B cell (primary cell): ENCODE results near the gene CAPS. TPM values are rescaled to one million over a fixed set of nuclear protein-coding genes. Genes with fewer than 3 reads are reported as not detected.

Source experiments
- ATAC-seq: fragments of 200-7000 bp; cut with Tn5 transposase; one replicate; pipeline ENCODE4 v1.10.0; 2021; ENCODE audit warnings: low read depth, mild to moderate bottlenecking, moderate number of reproducible peaks, moderate library complexity
- CTCF ChIA-PET: fragments of 350-600 bp; sonication (Branson Sonifier 250); formaldehyde crosslinking; loops from one replicate; lab custom pipeline; 2021; ENCODE audit warnings: antibody characterized with exemption, inconsistent platforms; lab: Charles Lee
- POLR2A ChIA-PET: fragments of 350-600 bp; sonication (Branson Sonifier 250); formaldehyde crosslinking; loops from one replicate; lab custom pipeline; 2021; ENCODE audit warnings: antibody characterized with exemption; lab: Charles Lee
- DNase-seq: peaks from one replicate; pipeline ENCODE4 v3.0.0; 2013
- H2AFZ ChIP-seq: 2 replicates; pipeline ENCODE4 v1.6.1; 2012; ENCODE audit warnings: mild to moderate bottlenecking, low read depth, low read length; ENCODE audit not compliant: insufficient read depth, poor library complexity, severe bottlenecking
- H3K27ac ChIP-seq, 2 donors: 1 replicate in 1 of 2; 2 replicates in 1 of 2; pipeline ENCODE4 v1.5.1; 2012 to 2013; ENCODE audit warnings: low read length in 2 of 2, mild to moderate bottlenecking in 2 of 2, moderate library complexity in 1 of 2
- H3K27me3 ChIP-seq, 4 experiments: fragments of 200-600 bp in 1 of 4; sonication (generic) in 1 of 4; replicated peaks in 1 of 4; 1 replicate in 2 of 4; 2 replicates in 2 of 4; pipeline versions ENCODE4 v1.6.1 to v1.7.0; 2013 to 2016; ENCODE audit warnings: low read length in 3 of 4, mild to moderate bottlenecking in 2 of 4, mixed read lengths in 1 of 4, moderate library complexity in 1 of 4; ENCODE audit not compliant: insufficient read depth in 4 of 4, control insufficient read depth in 3 of 4; ENCODE audit errors: control extremely low read depth in 1 of 4
- H3K36me3 ChIP-seq, 2 experiments: replicated peaks in 1 of 2; 1 replicate in 1 of 2; 2 replicates in 1 of 2; pipeline versions ENCODE4 v1.6.1 to v1.7.1; 2013; ENCODE audit warnings: low read length in 1 of 2; ENCODE audit not compliant: insufficient read depth in 2 of 2, control insufficient read depth in 1 of 2; ENCODE audit errors: control extremely low read depth in 1 of 2, extremely low read depth in 1 of 2
- H3K4me1 ChIP-seq, 2 donors: fragments of 200-600 bp in 1 of 2; sonication (generic) in 1 of 2; 1 replicate in 1 of 2; 2 replicates in 1 of 2; pipeline versions ENCODE4 v1.5.1 to v1.6.1; 2013 to 2017; ENCODE audit warnings: low read length in 2 of 2; ENCODE audit not compliant: control insufficient read depth in 2 of 2, insufficient read depth in 2 of 2
- H3K4me2 ChIP-seq: replicated peaks from 2 replicates; pipeline ENCODE3; 2012; ENCODE audit warnings: mild to moderate bottlenecking, low read depth, low read length; ENCODE audit not compliant: poor library complexity, severe bottlenecking
- H3K4me3 ChIP-seq, 5 experiments: fragments of 200-600 bp in 1 of 5; sonication (generic) in 1 of 5; 1 replicate in 3 of 5; 2 replicates in 2 of 5; pipeline versions ENCODE4 v1.5.1 to v1.7.0; 2011 to 2016; ENCODE audit warnings: low read length in 4 of 5, mild to moderate bottlenecking in 4 of 5, low read depth in 2 of 5, control low read depth in 1 of 5, moderate library complexity in 1 of 5; ENCODE audit not compliant: insufficient read depth in 1 of 5; ENCODE audit errors: control extremely low read depth in 1 of 5, extremely low read depth in 1 of 5
- H3K79me2 ChIP-seq: fragments of 200-600 bp; sonication (generic); one replicate; pipeline ENCODE4 v1.6.0; 2016; ENCODE audit warnings: low read length; ENCODE audit not compliant: control insufficient read depth, insufficient read depth
- H3K9ac ChIP-seq: fragments of 200-600 bp; sonication (generic); 2 replicates; pipeline ENCODE4 v1.6.1; 2017; ENCODE audit warnings: mild to moderate bottlenecking, low read length, moderate library complexity
- H3K9me3 ChIP-seq, 3 donors: one replicate each; pipeline versions ENCODE4 v1.6.1 to v1.7.1; 2013; ENCODE audit warnings: low read length in 2 of 3; ENCODE audit not compliant: control insufficient read depth in 2 of 3, insufficient read depth in 1 of 3; ENCODE audit errors: control extremely low read depth in 1 of 3
- H4K20me1 ChIP-seq: 2 replicates; pipeline ENCODE4 v1.6.0; 2012; ENCODE audit warnings: mild to moderate bottlenecking, low read length; ENCODE audit not compliant: insufficient read depth, control insufficient read depth, poor library complexity, severe bottlenecking
- H3K27ac Mint-ChIP-seq: one replicate; pipeline ENCODE4 v1.8.0; 2021; ENCODE audit warnings: mixed read lengths
- H3K27me3 Mint-ChIP-seq: one replicate; pipeline ENCODE4 v1.8.0; 2021; ENCODE audit warnings: mixed read lengths
- H3K4me1 Mint-ChIP-seq: one replicate; pipeline ENCODE4 v1.8.0; 2021; ENCODE audit warnings: mixed read lengths
- H3K4me3 Mint-ChIP-seq: one replicate; pipeline ENCODE4 v1.8.0; 2021; ENCODE audit warnings: mixed read lengths
- H3K9me3 Mint-ChIP-seq: one replicate; pipeline ENCODE4 v1.8.0; 2022; ENCODE audit warnings: mixed read lengths; ENCODE audit not compliant: insufficient read depth
- CTCF ChIP-seq: fragments of 200-600 bp; IDR thresholded peaks from one replicate; pipeline ENCODE4 v1.8.0; 2022; ENCODE audit warnings: antibody characterized with exemption, mild to moderate bottlenecking
- EZH2 ChIP-seq: IDR thresholded peaks from 2 replicates; pipeline ENCODE4 v1.6.1; 2012; ENCODE audit warnings: borderline replicate concordance, low read depth, mild to moderate bottlenecking, moderate library complexity, low read length; ENCODE audit not compliant: insufficient read depth, poor library complexity, severe bottlenecking
- WGBS: methylation state at CpG from one replicate; pipeline ENCODE4 v1.1.5; 2013; ENCODE audit warnings: missing lambda C conversion rate; ENCODE audit not compliant: insufficient coverage; 5-methylcytosine and 5-hydroxymethylcytosine counted together
- intact Hi-C: fragments of 100-400 bp; cut with micrococcal nuclease; formaldehyde crosslinking; loops from one replicate; pipeline ENCODE4 v1.10.0; 2022
- polyA plus RNA-seq: library from polyadenylated mRNA; depleted of rRNA; stranded (reverse); fragments of >200 nt; gene quantifications from 2 replicates; pipeline ENCODE4 v1.2.3, GENCODE V29; 2012
- total RNA-seq, 2 donors: library from RNA; stranded (reverse); fragments of 120-200 nt in 1 of 2; gene quantifications; 1 replicate in 1 of 2; 2 replicates in 1 of 2; pipeline versions ENCODE4 v1.2.3 to v1.2.4, GENCODE V29; 2013 to 2022

Gene CAPS
- total and polyA plus RNA-seq, 2 donors (not counting 1 experiment from before 2014, with no cell fraction given) = 40.0 to 65.7 TPM

GRCh38 chr19:5904352-5905113, 9.5 kb upstream of the CAPS start, which contains the start of gene VMAC:
TSS of gene VMAC (plus strand) at chr19:5904872. CDS start at chr19:5904891, 19 bp downstream.
- H3K79me2 ChIP-seq = peaks cover 50% of the 10 kb centered on the region
- ChIA-PET CTCF (interaction anchor here (0.6 to 2.8 kb wide), 4 partner anchors 63 to 118 kb away, joined by 3 to 10 read pairs (median 4); partner anchors contain the start of gene NRTN), POLR2A (interaction anchor here (0.5 to 1.8 kb wide), 10 partner anchors 13 to 1180 kb away, joined by 3 to 9 read pairs (median 3); partner anchors contain the start of genes DUS3L, RANBP3, SAFB and SAFB2)
- ATAC-seq (peak; percentile 77), DNase-seq (peak; percentile 100)
- peaks cover 0 to 10% of the 10 kb centered on the region in 2 experiments for H3K36me3 ChIP-seq
- TF ChIP-seq CTCF (no peak), EZH2 (no peak)
- H3K9me3 Mint-ChIP-seq = no peaks in the 10 kb centered on the region
- peaks cover 11 to 25% of the 10 kb centered on the region in 2 donors for H3K4me1 ChIP-seq
- H3K4me2 ChIP-seq = peak within 1 kb of the TSS; percentile 99
- peak within 1 kb of the TSS; percentile 92 for H3K4me3 Mint-ChIP-seq
- WGBS = under 1% methylated on average over 61 of the region's 61 CpGs
- peak within 1 kb of the TSS; percentile 99 for H2AFZ ChIP-seq
- peaks cover 38% of the 10 kb centered on the region for H3K4me1 Mint-ChIP-seq
- no peaks in the 10 kb centered on the region for H3K27me3 ChIP-seq
- H3K27ac ChIP-seq = peak within 1 kb of the TSS; percentile 79 to 85
- peaks cover 36% of the 10 kb centered on the region for H4K20me1 ChIP-seq
- H3K9ac ChIP-seq = peak within 1 kb of the TSS; percentile 99
- no peaks in the 10 kb centered on the region for H3K27me3 Mint-ChIP-seq
- no peaks in the 10 kb centered on the region for H3K9me3 ChIP-seq
- peak within 1 kb of the TSS; percentile 96 for H3K27ac Mint-ChIP-seq
- intact Hi-C loops = loop anchor here (1.0 to 5.0 kb wide), 8 partner anchors 74 to 937 kb away; partner anchors contain the start of genes CATSPERD, KDM4B, LONP1 and NRTN
- peak within 1 kb of the TSS; percentile 86 to 99 (median 98) for H3K4me3 ChIP-seq
